NCI-H2171 treated with DMSO at 0.1 percent for 48 hours (cell line): ENCODE data around the gene PREX1.
"Not testable (repeated sequence)": the region's sequence is repeated elsewhere in the genome, so short reads cannot be mapped to it uniquely, and the experiment has no call there.

Experiments used
- DNase-seq: peaks from one replicate; lab custom pipeline; 2025; lab: John Stamatoyannopoulos, UW

PREX1 gene

DNA sequence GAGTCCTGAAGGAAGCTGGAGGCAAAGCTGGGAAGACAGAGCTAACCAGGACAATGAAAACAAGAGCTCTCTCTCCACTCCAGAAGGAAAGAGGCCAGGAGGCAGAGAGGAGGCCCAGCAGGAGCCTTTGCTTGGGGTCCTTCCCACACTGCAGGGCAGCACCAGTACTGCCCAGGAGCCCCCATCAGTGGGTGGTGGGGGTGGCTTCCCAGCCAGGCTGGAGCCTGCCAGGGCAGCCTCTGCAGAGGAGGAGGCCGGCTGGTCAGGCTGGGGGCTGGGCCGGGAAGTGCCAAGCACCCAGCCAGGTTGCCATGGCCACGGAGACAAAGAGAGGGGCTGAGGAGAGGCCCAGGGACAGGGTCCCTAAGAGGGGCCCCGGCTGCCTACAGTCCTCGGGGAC is 33.4 kb downstream of the PREX1 start:
- DNase-seq, result no peak

DNA sequence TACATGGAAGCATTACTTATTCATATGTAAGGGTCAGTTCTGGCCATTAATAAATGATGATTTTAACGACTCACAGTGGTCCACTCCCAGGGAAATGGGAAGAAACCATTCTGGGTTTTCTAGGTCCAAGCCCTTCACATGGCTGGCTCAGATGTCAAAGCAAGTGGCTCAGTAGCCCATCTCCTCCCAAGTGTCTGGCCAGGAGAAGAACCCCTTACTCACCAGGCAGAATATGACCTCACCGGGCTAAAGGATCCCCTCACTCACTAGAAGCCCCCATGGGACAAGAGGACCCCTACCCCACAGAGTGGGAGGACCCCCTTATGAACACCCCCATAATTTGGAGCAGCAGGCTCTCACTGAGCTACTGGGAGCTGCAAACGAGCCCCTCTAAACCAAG is 34.0 kb downstream of the PREX1 start:
- DNase-seq, result no peak

DNA sequence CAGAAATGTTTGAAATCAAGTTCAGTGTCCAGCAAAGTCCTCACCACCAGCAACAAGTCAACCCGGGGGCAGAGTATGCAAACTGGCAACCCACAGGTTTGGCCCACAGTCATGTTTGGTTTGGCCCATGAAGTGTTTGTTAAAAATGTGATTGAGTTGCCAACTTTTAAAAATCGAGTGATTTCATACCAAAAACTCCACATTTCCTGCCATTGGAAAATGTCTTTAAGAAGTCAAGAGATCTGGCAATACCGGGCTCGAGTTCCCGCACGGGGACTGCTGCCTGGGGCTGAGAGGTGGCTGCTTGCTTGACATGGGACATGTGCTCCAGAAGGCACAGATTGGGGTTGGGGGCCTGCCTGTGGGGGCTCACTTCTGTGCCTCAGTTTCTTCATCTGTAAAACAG is 36.1 kb downstream of the PREX1 start:
- DNase-seq, result peak; percentile 43

- peak; percentile 99 for DNase-seq
Measured at GRCh38 chr20:48791014-48791413, 36.8 kb downstream of the PREX1 start.

DNA sequence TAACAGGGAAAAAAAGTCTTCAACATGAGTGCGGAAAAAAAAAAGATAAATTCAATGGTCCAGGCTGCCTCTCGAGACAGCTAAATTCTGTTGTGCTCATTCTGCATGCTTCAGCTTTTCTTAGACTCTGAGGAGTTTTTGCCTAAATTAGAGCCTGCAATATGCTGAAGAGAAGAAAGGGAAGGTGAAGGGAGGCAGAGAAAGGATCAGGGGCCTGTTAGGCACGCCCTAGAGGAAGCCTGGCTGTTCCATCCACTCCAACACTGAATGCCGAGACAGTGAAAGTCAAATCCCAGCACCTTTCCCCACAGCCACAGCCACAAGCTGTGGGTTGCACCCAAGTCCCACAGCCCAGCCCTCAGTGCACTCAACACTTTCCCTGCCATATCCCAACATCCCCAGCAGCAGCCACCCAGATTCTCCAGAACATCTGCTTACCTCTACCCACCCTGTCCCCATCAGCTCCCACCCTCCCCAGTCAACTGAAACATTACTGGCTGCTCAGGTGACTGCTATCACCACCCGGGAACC is 37.3 kb downstream of the PREX1 start:
- DNase-seq, result no peak

GRCh38 chr20:48789781-48790472 is 37.9 kb downstream of the PREX1 start:
- peak; percentile 66 for DNase-seq

- no peak for DNase-seq
Measured at GRCh38 chr20:48789185-48789668, 38.6 kb downstream of the PREX1 start.

DNA sequence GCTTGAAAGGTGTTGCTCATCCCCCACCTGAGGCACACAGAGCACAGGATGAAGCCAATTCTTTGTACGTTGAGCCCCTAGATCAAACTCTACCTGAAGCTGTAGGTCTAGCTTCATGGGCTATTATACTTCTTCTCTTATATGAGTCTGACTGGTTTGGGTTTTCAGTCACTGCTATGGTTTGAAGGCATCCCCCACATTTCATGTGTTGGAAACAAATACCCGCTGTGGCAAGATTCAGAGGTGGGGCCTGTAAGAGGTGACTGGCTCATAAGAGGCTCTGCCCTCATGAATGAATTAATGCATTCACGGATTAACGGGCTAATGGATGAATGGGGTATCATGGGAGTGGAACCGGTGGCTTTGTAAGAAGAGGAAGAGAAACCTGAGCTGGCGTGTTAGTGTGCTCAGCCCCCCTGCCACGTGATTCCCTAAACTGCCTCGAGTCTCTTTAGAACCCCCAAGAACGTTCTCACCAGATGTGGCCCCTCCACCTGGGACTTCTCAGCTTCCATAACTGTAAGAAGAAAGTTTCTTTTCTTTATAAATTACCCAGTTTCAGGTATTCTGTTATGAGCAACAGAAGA is 39.2 kb downstream of the PREX1 start:
- no peak for DNase-seq

- DNase-seq, result no peak
Measured at GRCh38 chr20:48787861-48788375, 39.9 kb downstream of the PREX1 start.

GRCh38 chr20:48786951-48787705 is 40.7 kb downstream of the PREX1 start:
- no peak for DNase-seq

DNA sequence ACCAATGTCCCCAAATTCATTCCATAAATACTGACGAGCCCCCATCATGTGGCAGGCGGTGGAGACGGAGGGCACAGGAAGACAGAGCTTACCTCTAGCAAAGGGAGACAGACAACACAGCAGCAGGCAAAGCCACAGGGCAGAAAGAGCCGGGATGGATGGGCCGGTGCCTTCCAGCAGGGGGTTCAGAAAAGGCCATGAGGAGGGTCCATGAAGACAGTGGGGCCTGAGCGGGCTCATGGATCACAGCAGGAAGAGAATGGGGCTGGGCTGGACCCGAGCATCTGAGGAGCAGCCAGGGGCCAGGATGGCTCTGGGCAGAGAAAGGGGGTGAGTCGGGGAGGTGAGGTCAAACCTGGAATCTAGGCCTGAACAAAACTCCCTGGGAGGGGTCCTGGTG is 42.0 kb downstream of the PREX1 start:
- no peak for DNase-seq

DNA sequence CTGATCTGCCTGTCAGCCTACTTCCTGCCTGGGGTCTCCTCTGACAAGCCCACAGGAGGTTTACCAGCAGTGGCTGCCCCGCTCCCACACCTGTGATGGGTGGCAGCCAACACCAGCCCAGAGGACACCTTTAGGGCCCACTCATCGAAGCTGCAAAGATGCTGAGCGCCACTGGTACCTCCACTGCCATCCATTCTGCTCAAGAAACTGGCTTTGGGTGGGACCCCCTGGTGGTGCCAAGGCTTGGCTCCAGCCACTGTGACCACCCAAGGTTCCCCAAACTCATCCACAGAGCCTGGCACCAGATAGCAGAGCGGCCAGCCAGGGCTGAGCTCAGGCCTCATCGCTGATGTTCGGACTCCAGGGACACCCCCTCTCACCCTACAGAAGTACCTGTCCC is 42.5 kb downstream of the PREX1 start:
- no peak for DNase-seq

DNA sequence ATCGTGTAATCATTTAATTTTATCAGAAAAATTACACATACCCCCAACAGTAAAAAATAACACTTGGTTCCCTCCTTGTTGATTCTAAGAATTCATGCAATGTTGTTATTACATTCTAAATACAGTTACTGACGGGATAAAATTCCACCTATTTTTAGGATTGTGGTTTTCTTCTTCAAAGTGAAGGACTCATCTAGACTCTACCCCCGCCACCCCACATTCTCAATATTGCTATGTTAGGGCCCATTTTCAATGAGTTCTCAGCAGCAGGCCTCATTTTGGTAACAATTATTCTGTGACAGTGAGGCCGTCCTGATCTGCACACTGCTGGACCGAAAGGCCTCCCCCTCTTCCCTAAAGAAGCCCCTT is 43.5 kb downstream of the PREX1 start:
- DNase-seq, result no peak

DNA sequence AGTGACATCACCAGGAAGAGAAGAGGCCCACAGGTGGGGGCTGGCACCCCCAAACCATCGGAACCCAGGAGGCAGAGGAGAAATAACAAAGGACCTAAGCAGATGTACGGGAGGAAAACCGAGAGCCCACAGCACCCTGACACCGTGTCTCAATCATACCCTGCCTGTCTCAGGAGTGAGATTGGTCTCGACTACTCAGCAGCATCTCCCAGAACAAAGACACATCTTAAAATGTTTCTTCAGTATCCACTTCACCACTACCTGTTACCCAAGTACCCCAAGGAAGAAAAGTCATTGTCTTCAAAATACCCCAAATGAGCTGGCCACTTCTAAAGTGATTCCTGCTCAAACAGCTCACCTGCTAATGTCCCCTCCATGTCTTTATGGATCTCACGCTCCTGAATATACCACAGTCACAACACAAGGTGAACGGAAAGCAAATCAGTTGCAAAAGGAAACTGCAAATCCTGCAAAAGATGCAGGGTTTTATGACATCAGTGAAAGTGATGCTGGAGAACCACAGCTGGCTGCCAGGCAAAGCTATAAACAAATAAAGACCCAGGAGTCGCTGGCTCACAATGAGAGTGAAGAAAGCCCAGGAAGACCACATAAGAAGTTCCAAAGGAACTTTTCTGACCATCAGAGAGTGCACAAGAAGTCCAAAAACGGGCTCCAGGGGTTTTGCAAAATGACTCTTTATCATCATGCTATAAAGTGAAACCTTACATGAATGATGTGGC is 44.1 kb downstream of the PREX1 start:
- no peak for DNase-seq

GRCh38 chr20:48782901-48783308 is 44.9 kb downstream of the PREX1 start:
- DNase-seq, result no peak

- DNase-seq, result no peak
Measured at GRCh38 chr20:48782053-48782452, 45.7 kb downstream of the PREX1 start.

- DNase-seq, result no peak
Measured at GRCh38 chr20:48781634-48782033, 46.2 kb downstream of the PREX1 start.

DNA sequence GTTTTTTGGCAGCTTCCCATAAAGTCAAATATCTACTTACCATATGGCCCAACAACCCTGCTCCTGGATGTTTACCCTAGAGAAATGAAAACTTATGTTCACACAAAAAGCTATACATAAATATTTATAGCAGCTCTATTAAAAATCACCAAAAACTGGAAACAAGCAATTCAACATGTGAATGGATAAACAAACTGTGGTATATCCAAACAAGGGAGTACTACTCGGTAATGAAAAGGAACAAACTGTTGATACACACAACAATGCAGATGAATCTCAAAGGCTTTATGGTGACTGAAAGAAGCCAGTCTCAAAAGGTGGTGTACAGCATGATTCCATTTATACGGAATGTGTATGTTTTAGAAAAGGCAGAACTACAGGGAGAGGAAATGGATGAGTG is 48.4 kb downstream of the PREX1 start:
- DNase-seq, result no peak

- DNase-seq, result no peak
Measured at GRCh38 chr20:48777821-48778220, 50.0 kb downstream of the PREX1 start.

DNA sequence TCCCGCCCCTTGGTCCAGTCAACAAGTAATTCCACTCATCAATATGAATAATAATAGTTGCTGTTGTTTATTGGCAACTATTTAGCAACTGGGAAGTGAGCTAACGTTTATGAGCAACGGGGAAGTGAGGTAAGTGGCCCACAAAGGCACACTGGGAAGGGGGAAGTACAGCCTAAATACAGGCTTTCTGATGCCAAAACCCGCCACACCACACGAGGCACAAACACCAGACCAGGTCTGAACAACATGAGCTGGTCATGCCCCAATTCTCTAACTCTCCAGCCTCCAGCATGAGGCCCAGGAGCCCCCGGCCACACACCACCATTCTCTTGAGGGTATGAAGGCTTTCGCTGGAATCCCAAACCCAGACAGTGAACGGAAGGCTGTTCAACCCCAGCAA is 50.8 kb downstream of the PREX1 start:
- DNase-seq, result no peak

DNA sequence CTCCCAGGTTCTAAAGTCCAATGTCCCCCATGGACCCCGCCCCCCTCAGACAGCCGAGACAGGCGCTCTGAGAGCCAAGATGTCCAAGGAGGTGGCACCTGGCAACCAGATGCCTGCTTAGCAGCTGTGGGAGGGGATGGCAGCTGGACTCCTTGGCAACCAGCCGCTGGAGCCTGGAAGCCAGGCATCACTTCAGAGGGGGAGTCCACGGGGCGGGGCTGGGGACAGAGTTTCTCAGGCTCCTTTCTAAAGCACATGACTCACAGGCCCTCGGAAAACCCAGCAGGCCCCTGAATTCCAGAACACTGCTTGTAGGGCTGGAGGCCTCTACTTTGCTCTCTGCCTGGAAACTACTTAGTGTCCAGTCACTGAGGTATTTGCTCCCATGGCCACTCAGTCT is 51.5 kb downstream of the PREX1 start:
- DNase-seq, result peak; percentile 53

- DNase-seq, result not testable (repeated sequence)
Measured at GRCh38 chr20:48775545-48775944, 52.3 kb downstream of the PREX1 start.
